Posterior vena cava (tissue), 2 donors: Measurements from ENCODE around the gene SUGT1. TPM values are rescaled to one million over a fixed set of nuclear protein-coding genes. Genes with fewer than 3 reads are reported as not detected.
A peak's percentile ranks its signal among the peaks of the same experiment; 100 is the strongest.
"Not testable (repeated sequence)": the region's sequence is repeated elsewhere in the genome, so short reads cannot be mapped to it uniquely, and the experiment has no call there.

ENCODE experiments used
- DNase-seq: peaks from one replicate; pipeline ENCODE4 v3.0.0-alpha.2; 2020; ENCODE audit warnings: low spot score
- intact Hi-C, 2 donors: fragments of 100-400 bp; cut with DNase I; formaldehyde crosslinking; loops; one replicate each; pipeline versions ENCODE4 v1.14.1 to v1.14.2; 2022 to 2023
- total RNA-seq, 2 donors: library from RNA; stranded (reverse); fragmentation: NEBNext Ultra II Directional; extraction: Animal tissue kit (Norgen Biotek cat#: 25700); gene quantifications; one replicate each; pipeline ENCODE4 v1.2.1, GENCODE V29; 2021
- donor health status: DM: yes; HTN: yes; CAD: no.
- donor health status: DM: yes; HTN: yes; CAD: no.

The SUGT1 gene
- total RNA-seq, 2 donors from 2014 or later = 43.2 to 45.8 TPM

- intact Hi-C loops = no loop called here
- no peak for DNase-seq
These were observed 6.7 kb downstream of the SUGT1 start for GRCh38 chr13:52659340-52659739.

- no peak for DNase-seq
- intact Hi-C loops = no loop called here
These were observed 11.6 kb downstream of the SUGT1 start for GRCh38 chr13:52664272-52664671.

GRCh38 chr13:52665325-52665724, 12.7 kb downstream of the SUGT1 start:
- intact Hi-C loops = no loop called here
- no peak for DNase-seq

- no peak for DNase-seq
- intact Hi-C loops = no loop called here
These were observed 17.0 kb downstream of the SUGT1 start for GRCh38 chr13:52669677-52670076.

- intact Hi-C loops = no loop called here
These were observed 18.1 kb downstream of the SUGT1 start for GRCh38 chr13:52670726-52671125.

GRCh38 chr13:52673465-52673864, 20.8 kb downstream of the SUGT1 start:
- intact Hi-C loops = no loop called here
- DNase-seq = no peak

More at GRCh38 chr13:52670726-52671125, 18.1 kb downstream of the SUGT1 start:
- no peak for DNase-seq

- intact Hi-C loops = no loop called here
- no peak for DNase-seq
These were observed 25.2 kb downstream of the SUGT1 start for GRCh38 chr13:52677823-52678222.

- intact Hi-C loops, DNase-seq: not testable (repeated sequence)
These were observed 33.2 kb downstream of the SUGT1 start for GRCh38 chr13:52685806-52686205.

GRCh38 chr13:52686376-52686775, 33.7 kb downstream of the SUGT1 start:
- no peak for DNase-seq
- intact Hi-C loops = no loop called here

GRCh38 chr13:52695856-52696255, 43.2 kb downstream of the SUGT1 start:
- intact Hi-C loops = loop anchor here in 1 of 2 donors (5.0 kb wide), 1 partner anchor 584 kb away; no protein-coding TSS in a partner anchor
- DNase-seq = no peak

- DNase-seq = no peak
- intact Hi-C loops = loop anchor here in 1 of 2 donors (5.0 kb wide), 1 partner anchor 584 kb away; no protein-coding TSS in a partner anchor
These were observed 43.9 kb downstream of the SUGT1 start for GRCh38 chr13:52696566-52696965.

GRCh38 chr13:52701728-52702465, 49.3 kb downstream of the SUGT1 start:
- no peak for DNase-seq
- intact Hi-C loops = no loop called here

- intact Hi-C loops = no loop called here
- DNase-seq = no peak
These were observed 50.8 kb downstream of the SUGT1 start for GRCh38 chr13:52703482-52703881.

- intact Hi-C loops = no loop called here
- no peak for DNase-seq
These were observed 53.4 kb downstream of the SUGT1 start for GRCh38 chr13:52706081-52706480.

- intact Hi-C loops = no loop called here
- DNase-seq = no peak
These were observed 54.7 kb downstream of the SUGT1 start for GRCh38 chr13:52707375-52707774.

GRCh38 chr13:52708266-52708665, 55.6 kb downstream of the SUGT1 start:
- DNase-seq, intact Hi-C loops: not testable (repeated sequence)

- intact Hi-C loops = no loop called here
These were observed 58.6 kb downstream of the SUGT1 start for GRCh38 chr13:52711286-52711685.

GRCh38 chr13:52712385-52712784, 59.7 kb downstream of the SUGT1 start:
- DNase-seq = no peak
- intact Hi-C loops = no loop called here

More at GRCh38 chr13:52711286-52711685, 58.6 kb downstream of the SUGT1 start:
- DNase-seq = no peak

GRCh38 chr13:52713894-52714293, 61.3 kb downstream of the SUGT1 start:
- intact Hi-C loops = no loop called here
- peak; percentile 84 for DNase-seq

- DNase-seq, intact Hi-C loops: not testable (repeated sequence)
These were observed 68.3 kb downstream of the SUGT1 start for GRCh38 chr13:52720904-52721303.

GRCh38 chr13:52721356-52721755, 68.7 kb downstream of the SUGT1 start:
- DNase-seq, intact Hi-C loops: not testable (repeated sequence)
